ENCODE measurements around the gene AGFG1.
"Not testable (repeated sequence)": the region's sequence is repeated elsewhere in the genome, so short reads cannot be mapped to it uniquely, and the experiment has no call there.

Gene AGFG1

DNA sequence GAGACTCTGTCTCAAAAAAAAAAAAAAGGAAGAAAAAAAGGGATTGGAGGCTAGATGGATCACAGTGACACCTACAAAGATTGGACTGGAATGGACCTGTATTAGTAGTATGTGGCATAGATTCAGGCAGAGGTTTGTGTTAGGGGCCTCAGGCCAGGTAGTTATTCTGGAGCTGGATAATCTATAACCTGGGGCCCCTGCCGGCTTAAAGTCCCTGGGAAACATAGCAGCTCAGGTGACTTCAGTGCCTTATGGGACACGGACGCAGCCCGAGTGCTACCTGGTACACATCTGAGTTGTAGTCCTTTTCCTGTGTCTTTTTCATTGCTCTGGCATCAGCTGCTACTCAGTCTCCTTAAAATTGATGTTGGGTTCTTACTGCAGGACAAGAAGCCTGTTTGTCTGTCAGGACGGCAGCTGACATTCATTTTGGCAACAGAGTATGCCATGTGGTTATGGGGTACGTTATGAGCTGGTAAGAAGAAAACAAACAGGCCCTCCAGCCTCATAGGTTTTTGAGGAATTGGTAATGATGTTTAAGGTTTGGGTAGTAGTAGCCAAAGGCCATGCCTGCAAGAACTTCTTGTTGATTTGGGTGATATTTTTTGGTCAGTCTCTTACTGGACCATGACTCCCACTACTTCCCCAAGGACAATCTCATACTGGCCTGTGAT, 27.8 kb downstream of the AGFG1 start:
- no peak for DNase-seq

DNA sequence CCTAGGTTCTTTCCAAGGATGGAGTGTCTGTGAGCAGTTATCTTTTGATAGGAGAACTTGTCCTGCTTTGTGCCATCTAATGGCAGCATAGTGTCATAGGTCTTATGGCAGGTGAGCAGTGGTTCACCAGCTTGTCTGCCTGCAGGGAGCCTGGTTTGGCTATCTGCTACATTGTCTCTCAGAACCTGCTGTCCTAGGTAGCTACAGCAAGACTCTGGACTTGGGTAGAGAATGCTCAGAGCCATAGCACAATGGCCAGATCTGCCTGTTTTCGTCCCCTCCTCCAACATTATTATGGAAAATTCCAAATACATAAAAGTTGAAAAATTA, 28.3 kb downstream of the AGFG1 start:
- no peak for DNase-seq

DNA sequence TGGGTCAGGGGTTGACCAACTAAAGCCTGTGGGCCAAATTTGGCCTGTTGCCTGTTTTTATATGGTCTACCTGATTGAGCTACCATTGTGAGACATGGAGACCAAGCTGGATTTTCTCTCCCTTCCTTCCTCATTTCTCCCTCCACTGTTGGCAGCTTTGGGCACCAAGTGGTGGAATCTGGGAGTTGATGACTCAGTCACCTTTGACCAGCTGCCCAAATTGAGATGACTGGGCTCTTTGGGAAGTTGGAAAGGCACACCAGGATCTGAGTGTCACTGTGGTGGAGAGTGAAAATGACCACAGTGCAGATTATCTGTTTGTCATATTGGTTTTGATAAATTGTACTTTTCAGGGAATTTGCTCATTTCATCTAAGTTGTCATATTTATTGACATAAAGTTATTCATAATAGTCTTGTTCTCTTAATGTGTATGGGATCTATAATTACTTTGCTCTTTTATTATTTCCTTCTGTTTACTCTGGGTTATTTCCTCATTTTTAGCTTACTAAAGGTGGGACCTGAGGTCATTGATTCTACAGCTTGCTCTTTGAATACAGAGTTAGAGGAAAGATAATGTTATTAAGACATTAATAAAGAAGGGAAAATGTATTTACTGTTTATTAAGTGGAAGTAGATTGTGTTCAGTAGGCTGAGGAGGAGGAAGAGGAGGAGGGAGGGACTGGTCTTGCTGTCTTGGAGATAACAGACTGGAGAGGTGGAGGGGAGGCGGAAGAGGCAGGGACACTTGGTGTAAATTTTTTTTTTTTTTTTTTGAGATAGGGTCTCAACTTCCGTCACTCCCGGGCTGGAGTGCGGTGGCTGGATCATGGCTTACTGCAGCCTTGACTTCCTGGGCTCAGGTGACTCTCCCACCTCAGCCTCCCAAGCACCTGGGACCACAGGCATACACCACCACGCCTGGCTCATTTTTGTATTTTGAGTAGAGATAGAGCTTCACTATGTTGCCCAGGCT, 31.8 kb downstream of the AGFG1 start:
- no peak for DNase-seq

DNA sequence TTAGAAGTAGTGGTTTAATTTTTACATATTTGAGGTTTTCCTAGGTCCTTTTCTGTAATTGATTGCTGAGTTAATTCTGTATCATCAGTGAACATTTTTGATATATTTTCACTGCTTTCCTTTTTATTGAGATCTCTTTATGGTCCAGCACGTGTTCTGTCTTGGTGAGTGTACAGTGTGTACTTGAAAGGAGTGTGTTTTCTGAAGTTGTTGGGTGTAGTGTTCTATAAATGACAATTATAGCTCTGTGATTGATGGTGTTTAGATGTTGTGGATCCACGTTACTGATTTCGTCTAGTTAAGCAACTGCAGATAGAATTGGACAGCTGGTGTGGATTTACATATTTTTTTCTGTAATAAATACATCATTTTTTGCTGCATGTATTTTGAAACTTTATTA, 32.7 kb downstream of the AGFG1 start:
- no peak for DNase-seq

DNA sequence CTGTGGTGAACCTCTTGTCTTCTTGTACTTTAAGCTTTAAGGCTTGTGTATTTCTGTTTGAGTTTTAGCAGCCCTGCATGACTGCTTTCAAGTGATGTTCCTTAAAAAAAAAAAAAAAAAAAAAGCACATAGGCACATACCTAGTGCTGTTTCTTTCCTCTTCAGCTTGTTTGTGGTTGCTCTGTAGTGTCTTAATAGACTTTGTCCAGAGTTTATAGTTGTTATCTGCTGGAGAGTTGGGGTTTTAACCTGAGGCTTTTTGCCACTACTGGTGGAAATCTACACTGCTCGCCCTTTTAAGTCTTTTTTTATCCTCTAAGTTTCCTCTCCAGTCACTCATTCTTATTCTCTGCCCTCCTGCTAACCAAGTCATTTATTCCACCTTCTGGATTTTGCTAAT, 34.5 kb downstream of the AGFG1 start:
- DNase-seq = peak; percentile 60

DNA sequence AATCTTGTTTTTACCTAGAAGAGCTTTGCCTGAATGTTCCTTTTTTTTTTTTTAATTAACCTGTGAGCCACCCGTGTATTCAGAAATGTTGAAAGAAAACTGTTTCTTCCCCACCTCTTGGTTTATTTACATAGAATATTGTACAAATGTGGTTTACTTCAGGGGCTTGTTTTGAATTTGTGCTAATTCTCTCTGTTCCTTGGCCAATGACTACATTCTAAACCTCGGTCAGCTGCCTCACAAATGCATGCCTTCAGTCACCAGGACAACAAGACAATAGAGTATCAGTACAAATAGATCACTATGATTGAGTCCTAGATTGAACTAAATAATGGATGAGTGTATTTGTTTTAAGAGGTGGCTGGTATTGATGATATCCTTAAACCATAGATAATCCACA, 36.0 kb downstream of the AGFG1 start:
- no peak for DNase-seq

DNA sequence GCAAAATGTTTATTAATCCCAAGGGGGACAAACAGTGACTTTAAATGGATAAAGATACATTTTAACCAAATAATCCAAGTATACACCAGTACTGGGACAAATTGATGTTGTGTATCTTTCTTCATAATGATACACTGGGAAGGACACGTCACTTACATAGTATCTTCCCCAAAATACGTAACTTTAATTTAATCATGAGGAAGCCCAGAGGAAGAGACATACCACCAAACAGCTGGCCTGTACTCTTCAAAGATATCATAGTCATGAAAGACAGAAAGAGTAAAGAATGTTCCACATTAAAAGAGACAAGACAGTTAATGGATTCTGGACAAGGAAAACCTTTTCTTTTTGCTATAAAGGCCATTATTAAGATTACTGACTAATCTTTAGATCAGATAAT, 37.1 kb downstream of the AGFG1 start:
- no peak for DNase-seq

DNA sequence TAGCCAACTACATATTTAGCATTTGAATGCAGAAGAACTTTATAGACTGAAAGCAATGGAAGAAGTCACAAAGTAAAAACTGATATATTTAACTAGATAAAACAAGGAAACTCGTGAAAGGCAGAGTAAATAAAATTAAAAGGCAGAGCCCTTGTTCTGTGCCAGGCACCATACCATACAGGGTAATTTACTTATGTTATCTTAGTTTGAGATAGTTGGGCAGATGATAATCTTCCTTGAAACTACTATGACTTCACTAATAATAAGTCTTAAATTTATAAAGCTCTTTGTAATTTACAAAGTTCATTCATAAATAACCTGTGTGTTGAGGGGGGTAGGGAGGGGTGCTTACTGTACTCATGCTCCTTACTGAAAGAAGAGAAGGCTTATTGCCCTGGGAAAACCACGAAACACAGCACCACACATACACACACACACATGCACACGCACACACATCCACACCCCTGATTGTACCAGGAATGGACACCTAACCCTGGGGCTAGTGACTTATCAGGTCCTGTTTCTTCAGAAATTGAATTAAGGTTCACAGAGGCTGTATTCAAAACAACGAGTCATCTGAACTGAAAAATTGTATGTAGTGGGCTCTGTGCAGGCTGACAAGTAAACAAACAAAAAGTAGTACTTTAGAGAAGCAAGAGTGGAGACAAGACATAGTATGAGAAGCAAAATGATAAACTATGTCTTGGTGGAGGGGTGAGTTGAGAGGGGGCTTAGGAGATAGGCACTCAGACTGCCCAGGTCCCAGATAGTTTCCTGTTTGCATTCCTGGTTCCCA, 38.1 kb downstream of the AGFG1 start:
- no peak for DNase-seq

DNA sequence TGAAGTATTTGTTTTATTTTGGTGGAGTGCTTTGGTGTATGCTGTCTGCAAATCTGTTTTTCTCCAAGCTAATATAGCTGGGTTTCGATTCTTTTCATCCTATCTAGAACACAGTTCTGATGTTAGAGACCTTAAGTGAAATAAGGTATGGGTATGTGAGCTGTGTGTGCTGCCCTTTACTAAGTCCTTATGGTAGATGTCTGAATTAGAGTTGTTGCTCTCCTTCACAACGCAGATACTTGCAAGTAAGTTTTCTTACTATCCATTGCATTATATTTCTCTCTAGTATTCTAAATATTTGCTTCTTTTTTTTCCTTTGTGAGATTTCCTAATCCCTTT, 38.6 kb downstream of the AGFG1 start:
- DNase-seq = no peak

DNA sequence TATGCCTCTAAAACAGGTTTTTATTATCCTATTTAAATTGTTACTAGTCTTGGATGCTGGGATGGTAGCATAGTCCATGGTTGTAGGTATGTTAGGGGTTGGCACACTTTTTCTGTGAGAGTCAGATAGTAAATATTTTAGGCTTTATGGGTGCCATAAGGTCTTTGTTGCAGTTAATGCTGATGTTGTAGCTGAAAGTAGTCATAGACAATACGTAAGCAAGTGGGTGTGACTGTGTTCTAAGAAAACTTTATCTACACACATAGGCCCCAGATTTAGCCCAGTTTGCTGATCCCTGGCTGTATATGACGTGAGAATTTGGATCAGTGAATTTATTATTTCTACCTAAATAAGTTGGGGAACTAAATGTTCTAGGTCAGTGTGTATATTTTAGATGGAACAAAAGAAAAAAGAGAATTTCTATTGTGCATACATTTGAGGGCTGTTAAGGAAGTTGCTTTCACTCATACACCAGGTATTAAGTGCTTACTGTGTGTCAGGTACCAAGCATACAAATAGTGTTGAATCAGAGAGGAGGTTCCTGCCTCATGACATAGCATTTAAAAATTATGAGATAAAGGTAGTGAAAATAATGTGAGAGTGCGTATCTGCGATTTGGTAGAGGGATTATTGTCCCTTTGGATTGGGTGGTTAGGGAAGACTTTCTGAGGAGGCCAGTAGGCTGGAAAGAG, 39.4 kb downstream of the AGFG1 start:
- DNase-seq = no peak

DNA sequence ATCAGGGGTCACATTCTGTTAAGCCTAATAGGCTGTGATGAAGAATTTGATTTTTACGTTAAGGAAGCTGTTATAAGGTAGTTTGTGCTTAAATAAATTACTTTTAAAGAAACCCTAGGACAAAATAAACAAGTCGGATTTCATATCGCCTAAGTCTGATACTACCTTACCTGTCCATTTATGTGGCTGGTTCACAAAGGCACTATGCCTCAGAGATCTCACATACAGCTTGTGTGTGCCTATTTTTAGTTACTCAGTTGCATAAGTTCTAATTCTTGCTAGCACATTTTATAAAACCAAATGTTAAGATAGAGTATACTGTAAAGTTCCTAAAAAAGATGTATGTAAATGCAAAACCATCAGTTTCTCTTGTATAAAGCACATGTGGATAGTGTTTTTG, 40.0 kb downstream of the AGFG1 start:
- no peak for DNase-seq

DNA sequence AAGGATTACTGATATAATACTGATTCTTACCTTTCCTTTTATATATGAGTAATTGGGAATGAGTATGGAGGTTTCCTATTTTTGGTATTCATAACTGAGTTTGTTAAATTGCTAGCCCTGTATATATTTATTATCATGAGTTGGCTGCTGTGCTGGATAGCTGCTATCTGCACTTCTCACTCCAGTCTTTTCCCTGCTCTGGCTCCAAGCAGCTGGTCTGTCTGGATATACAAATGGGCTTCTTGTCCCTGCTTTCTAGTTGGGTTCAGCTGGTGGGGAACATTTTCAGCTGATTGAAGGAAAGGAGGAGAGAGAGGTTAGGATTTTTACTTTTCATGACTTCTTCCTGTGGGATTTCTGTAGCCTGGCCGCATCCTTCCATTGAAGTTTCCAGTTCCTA, 41.2 kb downstream of the AGFG1 start:
- no peak for DNase-seq

DNA sequence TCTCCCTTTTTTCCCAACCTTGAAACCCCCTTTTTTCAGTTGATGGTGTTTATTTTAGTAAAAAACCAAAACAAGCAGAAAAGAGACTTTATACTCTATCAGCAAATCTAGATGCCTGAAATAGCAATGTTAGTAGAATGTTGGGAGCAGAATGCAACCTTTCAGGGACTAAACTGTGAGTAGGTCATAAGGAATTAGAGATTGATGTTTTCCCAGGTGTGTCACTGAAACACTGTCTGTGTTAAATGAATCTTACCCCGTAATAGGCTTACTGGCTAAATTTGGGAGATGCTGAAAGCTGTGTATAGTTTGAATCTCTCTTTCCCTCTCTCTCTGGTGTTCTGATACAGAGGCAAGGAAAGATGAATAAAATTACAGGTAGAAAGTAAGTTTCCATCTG, 43.8 kb downstream of the AGFG1 start:
- no peak for DNase-seq

DNA sequence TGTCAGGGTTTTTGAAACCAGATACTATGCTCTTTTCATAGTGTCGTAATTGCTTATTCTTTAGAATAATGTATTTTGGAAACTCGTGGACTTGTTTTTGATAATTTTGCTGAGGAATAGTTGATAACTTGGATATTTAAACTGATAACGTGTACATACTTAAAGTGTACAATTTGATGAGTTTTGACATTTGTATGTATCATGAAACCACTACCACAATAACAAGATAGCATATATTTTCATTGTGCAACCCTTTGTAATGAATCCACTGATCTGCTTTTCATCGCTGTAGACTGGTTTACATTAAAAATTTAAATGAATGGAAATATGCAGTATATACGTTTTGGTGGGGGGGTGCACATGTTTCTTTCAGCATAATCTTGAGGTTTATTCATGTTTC, 45.8 kb downstream of the AGFG1 start:
- DNase-seq = no peak

DNA sequence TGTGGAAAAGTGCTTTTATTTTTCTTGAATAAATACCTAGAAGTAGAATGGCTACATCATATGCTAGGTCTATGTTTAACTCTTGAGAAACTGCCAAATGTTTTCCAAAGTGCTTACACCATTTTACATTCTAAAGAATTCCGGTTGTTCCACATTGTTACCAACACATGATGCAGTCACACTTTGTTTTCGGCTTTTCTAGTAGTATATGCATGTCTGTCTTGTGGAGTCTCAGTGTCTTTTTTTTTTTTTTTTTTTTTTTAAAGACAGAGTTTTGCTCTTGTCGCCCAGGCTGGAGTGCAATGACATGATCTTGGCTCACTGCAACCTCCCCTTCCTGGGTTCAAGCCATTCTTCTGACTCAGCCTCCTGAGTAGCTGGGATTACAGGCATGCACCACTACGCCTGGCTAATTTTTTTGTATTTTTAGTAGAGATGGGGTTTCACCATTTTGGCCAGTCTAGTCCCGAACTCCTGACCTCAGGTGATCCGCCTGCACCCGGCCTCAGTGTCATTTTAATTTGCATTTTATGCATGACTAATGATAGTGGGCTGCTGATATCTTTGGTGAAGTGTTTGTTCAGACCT, 46.4 kb downstream of the AGFG1 start:
- DNase-seq = not testable (repeated sequence)

DNA sequence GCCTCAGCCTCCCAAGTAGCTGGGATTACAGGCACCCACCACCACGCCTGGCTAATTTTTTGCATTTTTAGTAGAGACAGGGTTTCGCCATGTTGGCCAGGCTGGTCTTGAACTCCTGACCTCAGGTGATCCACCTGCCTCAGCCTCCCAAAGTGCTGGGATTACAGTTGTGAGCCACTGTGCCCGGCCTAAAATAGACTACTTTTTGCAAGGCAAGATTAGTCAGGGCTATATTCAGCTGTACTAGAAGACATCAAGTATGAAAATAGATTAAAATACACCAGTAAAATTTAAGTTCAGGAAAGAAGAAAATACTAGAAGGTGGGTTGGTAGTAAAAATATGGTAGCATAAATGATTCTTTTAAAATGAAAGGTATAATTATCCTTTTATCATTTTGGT, 49.2 kb downstream of the AGFG1 start:
- not testable (repeated sequence) for DNase-seq

DNA sequence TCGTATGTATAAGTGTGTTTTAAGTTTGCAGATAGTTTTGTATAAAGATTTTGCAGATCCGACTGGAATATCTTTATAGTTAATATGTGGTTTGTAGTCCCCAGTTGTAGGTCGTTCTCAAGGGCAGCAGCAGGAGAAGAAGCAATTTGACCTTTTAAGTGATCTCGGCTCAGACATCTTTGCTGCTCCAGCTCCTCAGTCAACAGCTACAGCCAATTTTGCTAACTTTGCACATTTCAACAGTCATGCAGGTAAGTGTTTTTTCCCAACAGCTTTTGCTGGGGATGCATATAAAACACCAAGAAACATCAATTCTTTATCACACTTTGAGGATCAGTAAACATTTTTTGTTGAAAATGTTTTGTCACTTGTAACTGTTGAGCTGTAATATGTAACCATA, 52.7 kb downstream of the AGFG1 start:
- DNase-seq = no peak

DNA sequence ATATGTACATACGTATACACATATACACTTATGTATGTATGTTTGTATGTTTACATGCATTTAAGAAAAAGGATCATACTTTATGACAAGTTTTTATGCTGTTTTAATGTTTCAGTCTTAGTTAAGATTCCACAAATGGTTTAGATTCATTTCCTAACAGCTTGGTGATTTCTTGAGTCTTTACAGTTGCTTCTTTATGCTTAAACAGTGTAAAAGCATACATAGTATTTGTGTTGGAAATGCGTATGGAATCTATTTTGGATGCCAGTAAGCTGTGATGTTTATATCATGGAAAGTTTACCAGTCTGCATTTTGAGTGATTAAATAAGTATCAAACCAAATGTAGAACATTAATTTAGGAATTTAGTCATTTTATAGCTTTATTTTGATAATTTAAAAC, 55.4 kb downstream of the AGFG1 start:
- DNase-seq = no peak

DNA sequence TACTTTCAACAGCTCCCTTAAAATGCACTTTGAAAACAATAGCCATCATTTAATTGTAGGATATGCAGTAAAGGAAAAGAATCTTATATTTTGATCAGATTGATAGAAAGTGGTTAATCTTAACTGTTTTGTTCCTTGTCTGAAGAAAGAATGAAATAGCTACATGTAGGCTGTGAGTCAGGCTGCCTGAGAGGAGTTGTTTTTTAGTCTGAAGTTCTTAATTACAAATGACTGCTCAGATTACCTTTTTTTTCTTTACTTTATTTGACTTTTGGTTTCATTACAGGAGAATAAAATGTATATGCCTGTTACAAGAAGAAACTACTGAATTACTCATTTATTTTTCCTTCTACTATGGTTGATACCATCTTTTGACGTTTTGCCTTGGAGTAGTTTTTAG, 56.8 kb downstream of the AGFG1 start:
- DNase-seq = no peak

DNA sequence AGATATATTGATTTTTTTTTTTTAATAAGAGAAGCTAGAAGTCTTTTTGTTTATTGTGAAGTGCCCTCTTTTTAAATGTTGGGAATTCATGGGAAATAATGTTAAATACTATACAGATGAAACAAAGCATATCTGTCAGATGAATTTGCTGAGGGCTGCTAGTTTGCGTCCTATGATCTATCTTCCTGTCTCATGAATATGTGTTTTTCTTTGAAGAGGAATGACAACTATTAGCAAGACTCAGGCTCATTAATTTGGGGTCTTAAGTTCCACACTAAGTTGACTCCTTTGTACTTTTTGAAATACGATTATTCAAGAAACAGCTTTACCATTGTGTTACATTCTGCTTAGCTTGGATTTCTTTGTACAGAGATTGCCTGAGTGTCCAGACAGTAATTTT, 57.9 kb downstream of the AGFG1 start:
- no peak for DNase-seq

DNA sequence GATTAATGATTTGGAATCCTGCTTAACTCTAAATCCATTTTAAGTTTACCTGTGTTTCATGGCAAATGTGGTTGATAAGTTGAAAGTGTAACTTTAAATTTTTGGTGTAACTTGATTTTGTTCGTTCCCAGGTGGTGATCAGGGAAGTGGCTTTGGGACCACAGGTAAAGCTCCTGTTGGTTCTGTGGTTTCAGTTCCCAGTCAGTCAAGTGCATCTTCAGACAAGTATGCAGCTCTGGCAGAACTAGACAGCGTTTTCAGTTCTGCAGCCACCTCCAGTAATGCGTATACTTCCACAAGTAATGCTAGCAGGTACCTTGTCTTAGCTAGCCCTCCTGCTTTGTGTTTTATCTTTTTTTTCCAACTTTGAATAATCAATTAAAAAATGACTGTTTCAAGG, 62.8 kb downstream of the AGFG1 start:
- DNase-seq = no peak

DNA sequence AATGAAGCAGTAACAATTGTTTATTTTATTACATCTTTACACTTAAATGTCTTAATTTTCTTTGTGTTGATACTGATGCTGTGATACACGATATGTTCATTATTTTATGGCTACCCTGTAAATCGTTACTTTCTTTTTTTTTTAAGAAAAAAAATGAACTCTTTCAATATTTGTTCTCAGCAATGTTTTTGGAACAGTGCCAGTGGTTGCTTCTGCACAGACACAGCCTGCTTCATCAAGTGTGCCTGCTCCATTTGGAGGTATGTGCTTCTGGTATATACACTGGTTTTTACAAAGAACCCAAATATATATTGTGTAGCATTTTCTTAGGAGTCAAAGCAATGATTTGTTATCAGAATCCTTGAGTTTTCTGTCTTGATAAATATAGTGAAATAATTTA, 64.5 kb downstream of the AGFG1 start:
- peak; percentile 10 for DNase-seq

DNA sequence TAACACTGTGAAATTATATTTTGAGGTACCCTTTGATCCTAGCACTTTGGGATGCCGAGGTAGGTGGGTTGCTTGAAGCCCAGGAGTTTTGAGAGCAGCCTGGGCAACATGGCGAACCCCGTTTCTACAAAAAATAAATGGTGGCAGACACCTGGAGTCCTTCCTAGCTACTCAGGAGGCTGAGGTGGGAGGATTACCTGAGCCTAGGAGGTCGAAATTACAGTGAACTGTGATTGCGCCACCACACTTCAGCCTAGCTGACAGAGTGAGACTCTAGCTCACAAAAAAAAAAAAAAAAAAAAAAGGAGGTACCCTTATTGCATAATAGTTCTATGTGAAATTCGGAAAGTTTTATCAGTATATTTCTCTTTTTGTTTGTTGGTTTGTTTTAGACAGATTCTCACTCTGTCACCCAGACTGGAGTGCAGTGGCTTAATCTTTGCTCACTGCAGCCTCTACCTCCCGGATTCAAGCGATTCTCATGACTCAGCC, 67.6 kb downstream of the AGFG1 start:
- no peak for DNase-seq
